GM12872 (cell line): Measurements from ENCODE around the gene LTB.
A peak's percentile ranks its signal among the peaks of the same experiment; 100 is the strongest.

Source experiments
- TF ChIP-seq, protein P1 (sequence below): IDR thresholded peaks from 3 replicates; pipeline ENCODE4 v1.5.1; 2011; ENCODE audit warnings: low read depth, mild to moderate bottlenecking, low read length, moderate library complexity; ENCODE audit not compliant: insufficient read depth

Gene LTB

DNA sequence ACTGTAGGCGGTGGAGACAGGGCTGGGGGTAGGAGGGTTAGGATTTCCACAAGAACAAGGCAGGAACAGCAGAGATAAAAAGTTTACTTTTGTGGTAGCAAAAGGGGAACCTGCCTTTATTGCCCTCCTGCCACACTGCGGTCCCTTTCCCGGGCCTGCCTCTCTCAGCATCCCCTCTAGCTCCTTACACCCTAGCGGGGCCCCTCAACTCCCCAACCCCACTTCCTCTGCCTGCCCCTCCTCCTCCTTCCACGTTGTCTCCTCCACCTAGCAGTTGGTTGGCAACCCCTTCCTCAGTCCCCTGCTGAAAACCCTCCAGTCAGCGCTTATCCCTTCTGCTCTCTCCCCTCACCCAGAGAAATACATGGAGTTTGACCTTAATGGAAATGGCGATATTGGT is 33.5 kb upstream of the LTB start:
- TF ChIP-seq, protein P1, sequence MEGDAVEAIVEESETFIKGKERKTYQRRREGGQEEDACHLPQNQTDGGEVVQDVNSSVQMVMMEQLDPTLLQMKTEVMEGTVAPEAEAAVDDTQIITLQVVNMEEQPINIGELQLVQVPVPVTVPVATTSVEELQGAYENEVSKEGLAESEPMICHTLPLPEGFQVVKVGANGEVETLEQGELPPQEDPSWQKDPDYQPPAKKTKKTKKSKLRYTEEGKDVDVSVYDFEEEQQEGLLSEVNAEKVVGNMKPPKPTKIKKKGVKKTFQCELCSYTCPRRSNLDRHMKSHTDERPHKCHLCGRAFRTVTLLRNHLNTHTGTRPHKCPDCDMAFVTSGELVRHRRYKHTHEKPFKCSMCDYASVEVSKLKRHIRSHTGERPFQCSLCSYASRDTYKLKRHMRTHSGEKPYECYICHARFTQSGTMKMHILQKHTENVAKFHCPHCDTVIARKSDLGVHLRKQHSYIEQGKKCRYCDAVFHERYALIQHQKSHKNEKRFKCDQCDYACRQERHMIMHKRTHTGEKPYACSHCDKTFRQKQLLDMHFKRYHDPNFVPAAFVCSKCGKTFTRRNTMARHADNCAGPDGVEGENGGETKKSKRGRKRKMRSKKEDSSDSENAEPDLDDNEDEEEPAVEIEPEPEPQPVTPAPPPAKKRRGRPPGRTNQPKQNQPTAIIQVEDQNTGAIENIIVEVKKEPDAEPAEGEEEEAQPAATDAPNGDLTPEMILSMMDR, result no peak

DNA sequence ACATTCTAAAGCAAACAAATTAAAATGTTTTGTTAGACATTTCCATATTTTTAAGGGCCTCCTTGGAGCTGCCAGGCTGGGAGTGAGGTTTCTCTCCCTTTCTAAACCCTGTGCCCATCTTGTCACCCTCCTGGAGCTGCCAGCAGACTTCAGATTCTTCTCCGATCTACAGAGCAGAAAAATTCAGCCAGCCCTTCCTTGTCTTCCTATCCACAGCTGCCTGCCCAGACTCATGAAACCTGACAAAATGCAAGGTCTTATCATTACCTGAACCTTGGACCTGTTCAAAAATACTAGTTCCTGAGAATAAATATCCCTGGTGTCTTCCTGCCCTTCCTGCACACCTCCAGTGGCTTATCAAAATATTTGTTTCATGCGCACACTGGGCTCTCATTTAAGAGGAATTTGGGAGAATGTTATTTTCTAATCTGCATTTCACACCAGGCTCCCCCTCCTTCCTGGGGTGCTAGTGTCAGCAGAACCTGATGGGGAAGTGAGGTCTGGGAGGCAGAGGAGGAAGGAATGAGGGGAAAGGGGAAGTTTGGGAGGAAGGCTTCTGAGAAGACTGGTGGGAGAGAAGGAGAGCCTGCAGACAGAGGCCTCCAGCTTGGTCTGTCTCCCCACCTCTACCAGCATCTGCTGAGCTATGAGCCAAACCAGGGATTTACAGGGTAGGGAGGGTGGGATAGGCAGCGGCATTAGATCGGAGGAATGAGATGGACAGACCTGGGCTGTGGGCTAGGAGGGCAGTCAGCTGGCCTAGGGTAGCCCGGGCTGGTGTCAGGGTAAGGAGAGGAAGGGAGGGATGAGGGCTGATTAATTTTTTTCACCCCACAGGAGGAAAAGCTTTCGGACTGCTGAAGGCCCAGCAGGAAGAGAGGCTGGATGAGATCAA is 32.7 kb upstream of the LTB start, which contains the start of gene AIF1:
AIF1 (plus strand) TSS at position 551 of the 895 bp plus-strand sequence; CDS start at position 647, 96 bp downstream.
- TF ChIP-seq, protein P1, result no peak

DNA sequence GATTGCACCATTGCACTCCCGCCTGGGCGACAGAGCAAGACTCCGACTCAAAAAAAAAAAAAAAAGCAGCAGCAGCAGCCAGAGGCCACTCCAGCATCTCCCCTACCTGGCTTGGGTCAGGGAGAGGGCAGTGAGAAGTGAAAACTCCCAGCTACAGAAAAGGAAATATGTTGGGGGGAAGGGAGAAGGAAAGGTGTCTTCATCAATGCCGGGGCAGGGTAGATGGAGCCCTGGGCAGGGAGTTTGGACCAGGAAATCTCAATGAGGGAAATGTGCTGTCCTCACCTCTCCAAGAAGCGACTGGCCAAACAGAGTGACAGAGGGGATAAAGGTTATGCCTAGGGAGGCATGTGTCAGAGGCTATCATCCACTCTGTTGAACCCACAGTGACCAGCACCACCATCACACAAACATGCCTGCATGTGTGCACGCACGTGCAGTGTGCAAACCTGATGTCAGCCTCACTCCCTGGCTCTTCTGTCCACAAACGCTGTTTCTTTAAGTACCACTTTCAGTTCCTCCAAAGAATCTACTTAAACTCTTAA is 31.9 kb upstream of the LTB start:
- TF ChIP-seq, protein P1, result no peak

DNA sequence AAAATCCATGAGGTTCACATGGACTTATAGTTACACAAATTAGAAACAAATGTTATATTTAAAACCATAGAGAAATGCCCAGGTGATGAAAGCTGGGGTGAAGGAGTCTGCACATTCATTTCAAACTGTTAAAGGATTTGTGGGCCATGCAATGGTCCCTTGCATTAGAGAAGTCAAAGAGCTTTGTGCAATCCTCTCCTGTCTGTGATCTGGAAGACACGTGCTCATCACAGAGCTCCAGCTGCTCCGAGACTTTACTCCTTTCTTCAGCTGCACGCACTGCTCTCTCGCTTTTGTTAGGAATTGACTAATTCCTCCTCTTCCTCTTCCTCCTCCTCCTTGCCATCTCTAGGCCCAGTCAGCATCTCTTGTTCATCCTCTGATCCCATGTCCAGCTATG is 28.7 kb upstream of the LTB start:
- TF ChIP-seq, protein P1, result no peak

DNA sequence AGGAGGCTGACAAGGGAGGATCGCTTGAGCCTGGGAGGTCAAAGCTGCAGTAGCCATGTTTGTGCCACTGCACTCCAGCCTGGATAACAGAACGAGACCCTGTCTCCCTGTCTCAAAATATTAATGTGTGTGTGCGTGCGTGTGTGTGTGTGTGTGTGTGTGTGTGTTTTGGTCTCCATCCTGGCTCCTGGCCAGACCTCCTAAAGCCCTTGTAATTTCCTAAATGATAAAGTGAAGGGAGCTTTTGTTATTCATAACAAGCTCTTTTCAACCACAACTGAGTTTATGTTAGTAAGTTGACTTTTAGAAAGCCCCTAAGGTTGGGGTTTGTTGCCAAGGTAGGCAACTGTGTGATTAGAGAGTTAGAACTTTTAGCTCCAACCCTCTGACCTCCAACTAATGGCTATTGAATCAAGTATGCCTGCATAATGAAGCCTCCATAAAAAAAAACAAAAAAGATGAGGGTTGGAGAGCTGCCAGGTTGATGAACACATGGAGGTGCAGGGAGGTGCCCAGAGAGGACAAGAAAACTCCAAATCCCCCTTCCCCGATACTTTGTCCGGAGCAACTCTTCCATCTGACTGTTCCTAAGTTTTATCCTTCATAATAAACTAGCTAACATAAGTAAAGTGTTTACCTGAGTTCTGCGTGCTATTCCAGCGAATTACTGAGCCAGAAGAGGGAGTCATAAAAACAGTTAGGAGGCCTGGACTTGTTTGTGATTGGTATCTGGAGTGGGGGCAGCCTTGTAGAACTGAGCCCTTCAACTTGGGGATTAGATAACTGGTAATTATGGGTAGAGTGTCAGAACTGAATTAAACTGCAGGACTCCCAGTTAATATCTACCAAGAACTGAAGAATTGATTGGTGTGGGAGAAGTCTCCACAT is 27.5 kb upstream of the LTB start:
- TF ChIP-seq, protein P1, result no peak

DNA sequence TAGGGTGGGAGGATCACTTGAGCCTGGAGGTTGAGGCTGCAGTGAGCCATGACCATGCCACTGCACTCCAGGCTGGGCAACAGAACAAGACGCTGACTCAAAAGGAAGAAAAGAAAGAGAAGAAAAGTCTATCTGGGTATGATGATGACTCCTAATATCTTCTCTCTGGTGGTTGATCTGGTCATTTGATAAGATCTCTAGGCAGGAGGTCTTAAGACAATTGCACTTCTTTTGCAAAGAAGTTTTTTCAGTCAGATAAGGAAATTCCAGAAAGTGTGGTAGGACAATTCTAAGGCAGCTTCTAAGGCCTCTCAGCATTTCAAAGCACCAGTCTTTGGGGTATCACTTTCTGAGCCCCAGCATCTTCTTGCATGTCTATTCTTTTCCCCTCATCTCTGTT is 25.1 kb upstream of the LTB start:
- TF ChIP-seq, protein P1, result no peak

DNA sequence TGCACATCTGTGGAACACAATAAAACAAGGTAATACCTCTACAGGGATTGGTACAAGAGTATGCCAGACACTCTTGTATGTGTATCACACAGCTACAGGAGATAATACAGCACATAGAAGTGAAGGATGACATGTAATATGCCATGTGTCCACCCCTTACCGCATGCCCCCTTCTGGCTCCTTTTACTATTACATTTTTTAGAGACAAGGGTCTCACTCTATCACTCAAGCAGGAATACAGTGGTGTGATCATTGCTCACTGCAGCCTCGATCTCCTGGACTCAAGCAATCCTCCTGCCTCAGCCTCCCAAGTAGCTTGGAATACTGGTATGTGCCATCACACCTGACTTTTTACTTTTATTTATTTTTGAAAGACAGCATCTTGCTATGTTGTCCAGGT is 14.8 kb upstream of the LTB start:
- TF ChIP-seq, protein P1, result peak; percentile 64
